Stimulated activated CD8-positive, alpha-beta memory T cell treated with anti-CD3 and anti-CD28 coated beads, Interleukin-4, amount 100 ng/mL, for 24 hours (primary cell): ENCODE measurements around the gene ARHGAP20.
A peak's percentile ranks its signal among the peaks of the same experiment; 100 is the strongest.

Experiments
- DNase-seq: peaks from one replicate; pipeline ENCODE4 v3.0.0-alpha.2; 2020; ENCODE audit warnings: low read depth

The ARHGAP20 gene

GRCh38 chr11:110711776-110712658 is at the start of gene ARHGAP20:
ARHGAP20 (minus strand) TSS chr11:110712437; CDS start chr11:110712231, 206 bp downstream.
- DNase-seq = peak; percentile 47

GRCh38 chr11:110761991-110762390 is 49.8 kb upstream of the ARHGAP20 start:
- DNase-seq = no peak

GRCh38 chr11:110761131-110761530 is 48.9 kb upstream of the ARHGAP20 start:
- no peak for DNase-seq

- DNase-seq = no peak
These were observed 47.7 kb upstream of the ARHGAP20 start for GRCh38 chr11:110759972-110760381.

GRCh38 chr11:110757962-110758755 is 45.9 kb upstream of the ARHGAP20 start:
- DNase-seq = no peak

- no peak for DNase-seq
These were observed 44.8 kb upstream of the ARHGAP20 start for GRCh38 chr11:110757066-110757465.

- no peak for DNase-seq
These were observed 43.7 kb upstream of the ARHGAP20 start for GRCh38 chr11:110755941-110756340.

- no peak for DNase-seq
These were observed 40.7 kb upstream of the ARHGAP20 start for GRCh38 chr11:110752890-110753289.

GRCh38 chr11:110750100-110750499 is 37.9 kb upstream of the ARHGAP20 start:
- no peak for DNase-seq

GRCh38 chr11:110747531-110747930 is 35.3 kb upstream of the ARHGAP20 start:
- no peak for DNase-seq

GRCh38 chr11:110738641-110739040 is 26.4 kb upstream of the ARHGAP20 start:
- no peak for DNase-seq

GRCh38 chr11:110737593-110737992 is 25.4 kb upstream of the ARHGAP20 start:
- DNase-seq = no peak

GRCh38 chr11:110736171-110736553 is 23.9 kb upstream of the ARHGAP20 start:
- no peak for DNase-seq

- no peak for DNase-seq
These were observed 23.4 kb upstream of the ARHGAP20 start for GRCh38 chr11:110735455-110736170.

GRCh38 chr11:110734790-110735189 is 22.6 kb upstream of the ARHGAP20 start:
- DNase-seq = no peak

- no peak for DNase-seq
These were observed 18.5 kb upstream of the ARHGAP20 start for GRCh38 chr11:110730773-110731172.

- DNase-seq = no peak
These were observed 16.6 kb upstream of the ARHGAP20 start for GRCh38 chr11:110728883-110729282.

- no peak for DNase-seq
These were observed 16.2 kb upstream of the ARHGAP20 start for GRCh38 chr11:110728476-110728875.

- no peak for DNase-seq
These were observed 12.1 kb upstream of the ARHGAP20 start for GRCh38 chr11:110724358-110724757.

- no peak for DNase-seq
These were observed 8.4 kb upstream of the ARHGAP20 start for GRCh38 chr11:110720431-110721275.

GRCh38 chr11:110716361-110716760 is 4.1 kb upstream of the ARHGAP20 start:
- DNase-seq = no peak
